Smooth muscle cell (in vitro differentiated cells): ENCODE data around the gene ERLIN1. TPM values are rescaled to one million over a fixed set of nuclear protein-coding genes. Genes with fewer than 3 reads are reported as not detected.

Source experiments
- DNase-seq: peaks from one replicate; lab custom pipeline; 2025; ENCODE audit not compliant: unreplicated experiment; lab: John Stamatoyannopoulos, UW
- H2AFZ ChIP-seq: fragments of 200-600 bp; sonication (generic); 2 replicates; pipeline ENCODE4 v1.6.0; 2016; ENCODE audit warnings: antibody characterized with exemption, low read depth, mild to moderate bottlenecking
- H3F3A ChIP-seq: fragments of 200-600 bp; sonication (generic); 2 replicates; pipeline ENCODE4 v1.6.0; 2017; ENCODE audit warnings: antibody characterized with exemption, low read depth
- H3K27ac ChIP-seq: fragments of 200-600 bp; sonication (generic); 2 replicates; pipeline ENCODE4 v1.5.1; 2016; ENCODE audit warnings: low read depth, mild to moderate bottlenecking
- H3K27me3 ChIP-seq: fragments of 200-600 bp; sonication (generic); 2 replicates; pipeline ENCODE4 v1.6.1; 2016; ENCODE audit warnings: low read depth, mild to moderate bottlenecking
- H3K36me3 ChIP-seq: fragments of 200-600 bp; sonication (generic); 2 replicates; pipeline ENCODE4 v1.5.1; 2016; ENCODE audit warnings: low read depth
- H3K4me1 ChIP-seq: fragments of 200-600 bp; sonication (generic); 2 replicates; pipeline ENCODE4 v1.5.1; 2016; ENCODE audit warnings: low read depth
- H3K4me2 ChIP-seq: fragments of 200-600 bp; sonication (generic); 2 replicates; pipeline ENCODE4 v1.6.0; 2016; ENCODE audit warnings: mild to moderate bottlenecking
- H3K4me3 ChIP-seq: fragments of 200-600 bp; sonication (generic); 2 replicates; pipeline ENCODE4 v1.5.1; 2016; ENCODE audit warnings: mild to moderate bottlenecking
- H3K79me2 ChIP-seq: fragments of 200-600 bp; sonication (generic); 2 replicates; pipeline ENCODE4 v1.6.0; 2016; ENCODE audit warnings: low read depth, mild to moderate bottlenecking
- H3K9ac ChIP-seq: fragments of 200-600 bp; sonication (generic); 2 replicates; pipeline ENCODE4 v1.6.0; 2016; ENCODE audit warnings: low read depth
- H3K9me3 ChIP-seq: fragments of 200-600 bp; sonication (generic); replicated peaks from 2 replicates; pipeline ENCODE4 v1.5.1; 2016; ENCODE audit warnings: low read depth
- H4K20me1 ChIP-seq: fragments of 200-600 bp; sonication (generic); 2 replicates; pipeline ENCODE4 v1.6.0; 2016; ENCODE audit warnings: low read depth
- CTCF ChIP-seq: fragments of 200-600 bp; sonication (generic); IDR thresholded peaks from 2 replicates; pipeline ENCODE4 v1.5.1; 2017; ENCODE audit warnings: borderline replicate concordance, mild to moderate bottlenecking, antibody characterized with exemption; ENCODE audit not compliant: insufficient read depth, poor library complexity, severe bottlenecking
- WGBS: methylation state at CpG from one replicate; pipeline ENCODE4 v1.1.7; 2016; ENCODE audit warnings: low lambda C conversion rate; 5-methylcytosine and 5-hydroxymethylcytosine counted together
- polyA plus RNA-seq: library from polyadenylated mRNA; unstranded; fragments of >200 nt; fragmentation: Nextera tagmentation; extraction: Ambion mirVana; gene quantifications from 2 replicates; pipeline ENCODE4 v1.2.1, GENCODE V29; 2016
- total RNA-seq: library from RNA; depleted of rRNA; stranded (reverse); fragments of >200 nt; gene quantifications from 2 replicates; pipeline ENCODE4 v1.2.3, GENCODE V29; 2014

Gene ERLIN1
- total and polyA plus RNA-seq, 2 experiments from 2014 or later, result 21.0 to 32.2 TPM

GRCh38 chr10:100157156-100157555 lies 28.7 kb downstream of the ERLIN1 start:
- Histone ChIP-seq H3K9me3 (no peaks in the 10 kb centered on the region), H3K4me3 (no peak overlapping the region), H4K20me1 (no peaks in the 10 kb centered on the region), H3K27ac (no peak overlapping the region), H3K9ac (no peak overlapping the region), H3K4me1 (no peaks in the 10 kb centered on the region), H3K27me3 (no peaks in the 10 kb centered on the region), H3K36me3 (peaks cover 14% of the 10 kb centered on the region), H3K79me2 (peaks cover 3% of the 10 kb centered on the region), H3K4me2 (no peak overlapping the region), H2AFZ (no peak overlapping the region), H3F3A (no peaks in the 10 kb centered on the region)
- TF ChIP-seq CTCF, result no peak
- DNase-seq, result no peak

DNA sequence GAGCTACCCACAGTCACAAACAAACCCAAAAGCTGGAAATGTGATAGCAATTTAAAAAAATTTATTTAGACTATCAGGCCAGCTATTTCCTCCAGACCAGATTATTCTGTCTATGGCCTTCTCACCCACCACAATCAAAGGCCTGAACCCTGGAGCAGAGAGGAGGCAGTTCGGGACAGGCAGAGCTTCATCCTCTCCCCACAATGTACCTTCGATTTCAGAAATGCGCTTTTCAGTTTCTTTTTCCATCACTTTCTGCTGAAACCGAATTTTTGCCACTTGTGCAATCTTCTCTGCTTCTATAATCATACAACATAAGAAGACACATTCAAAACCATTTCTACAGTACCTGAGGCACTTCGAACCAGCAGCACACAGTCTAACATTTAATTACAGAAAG lies 29.9 kb downstream of the ERLIN1 start:
- Histone ChIP-seq H3K9me3 (no peaks in the 10 kb centered on the region), H3K9ac (no peak overlapping the region), H3K27me3 (no peaks in the 10 kb centered on the region), H3K27ac (no peak overlapping the region), H3K4me3 (no peak overlapping the region), H3K79me2 (peaks cover 3% of the 10 kb centered on the region), H3K36me3 (peaks cover 14% of the 10 kb centered on the region), H2AFZ (no peak overlapping the region), H3K4me2 (no peak overlapping the region), H3F3A (no peaks in the 10 kb centered on the region), H3K4me1 (no peaks in the 10 kb centered on the region), H4K20me1 (no peaks in the 10 kb centered on the region)
- TF ChIP-seq CTCF, result no peak
- no peak for DNase-seq
- whole genome bisulfite sequencing, result 96% methylated on average over 5 of the region's 5 CpGs

GRCh38 chr10:100154666-100155065 lies 31.2 kb downstream of the ERLIN1 start:
- H3K4me2 ChIP-seq, result no peak overlapping the region
- no peak overlapping the region for H3K4me3 ChIP-seq

More at GRCh38 chr10:100154666-100155065, 31.2 kb downstream of the ERLIN1 start:
- Histone ChIP-seq H3K27me3 (no peaks in the 10 kb centered on the region), H3K79me2 (peaks cover 3% of the 10 kb centered on the region), H3K9ac (no peak overlapping the region), H2AFZ (no peak overlapping the region), H3K36me3 (peaks cover 14% of the 10 kb centered on the region), H3K4me1 (no peaks in the 10 kb centered on the region), H3F3A (no peaks in the 10 kb centered on the region), H3K9me3 (no peaks in the 10 kb centered on the region), H4K20me1 (no peaks in the 10 kb centered on the region), H3K27ac (no peak overlapping the region)
- no peak for TF ChIP-seq CTCF
- 96% methylated on average over 4 of the region's 4 CpGs for WGBS
- DNase-seq, result no peak
